LoVo (cell line): ENCODE results near the gene SNRPA.
"Not testable (repeated sequence)": the region's sequence is repeated elsewhere in the genome, so short reads cannot be mapped to it uniquely, and the experiment has no call there.

Experiments
- DNase-seq: peaks from one replicate; pipeline ENCODE4 v3.0.0-alpha.2; 2016; ENCODE audit warnings: low spot score

Gene SNRPA

GRCh38 chr19:40802300-40803169 is 51.5 kb downstream of the SNRPA start:
- no peak for DNase-seq

- no peak for DNase-seq
Measured at GRCh38 chr19:40803170-40803856, 52.3 kb downstream of the SNRPA start.

- DNase-seq = no peak
Measured at GRCh38 chr19:40803857-40804782, 53.1 kb downstream of the SNRPA start.

GRCh38 chr19:40804783-40805242 is 53.8 kb downstream of the SNRPA start:
- DNase-seq = no peak

- no peak for DNase-seq
Measured at GRCh38 chr19:40805258-40805868, 54.4 kb downstream of the SNRPA start.

- DNase-seq = no peak
Measured at GRCh38 chr19:40806423-40807146, 55.6 kb downstream of the SNRPA start.

- peak; percentile 22 for DNase-seq
Measured at GRCh38 chr19:40807147-40808020, 56.4 kb downstream of the SNRPA start.

DNA sequence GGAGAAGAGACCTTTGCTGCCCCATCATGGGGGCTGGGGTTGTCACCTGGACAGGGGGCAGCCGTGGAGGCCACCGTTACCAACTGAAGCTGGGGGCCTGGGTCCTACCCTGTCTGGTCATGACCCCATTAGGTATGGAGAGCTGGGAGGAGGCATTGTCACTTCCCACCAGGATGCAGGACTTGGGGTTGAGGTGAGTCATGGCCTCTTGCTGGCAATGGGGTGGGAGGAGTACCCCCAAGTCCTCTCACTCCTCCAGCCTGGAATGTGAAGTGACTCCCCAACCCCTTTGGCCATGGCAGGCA is 57.0 kb downstream of the SNRPA start:
- no peak for DNase-seq

GRCh38 chr19:40808497-40808896 is 57.5 kb downstream of the SNRPA start:
- DNase-seq = no peak

GRCh38 chr19:40809358-40810086 is 58.5 kb downstream of the SNRPA start:
- DNase-seq = no peak

DNA sequence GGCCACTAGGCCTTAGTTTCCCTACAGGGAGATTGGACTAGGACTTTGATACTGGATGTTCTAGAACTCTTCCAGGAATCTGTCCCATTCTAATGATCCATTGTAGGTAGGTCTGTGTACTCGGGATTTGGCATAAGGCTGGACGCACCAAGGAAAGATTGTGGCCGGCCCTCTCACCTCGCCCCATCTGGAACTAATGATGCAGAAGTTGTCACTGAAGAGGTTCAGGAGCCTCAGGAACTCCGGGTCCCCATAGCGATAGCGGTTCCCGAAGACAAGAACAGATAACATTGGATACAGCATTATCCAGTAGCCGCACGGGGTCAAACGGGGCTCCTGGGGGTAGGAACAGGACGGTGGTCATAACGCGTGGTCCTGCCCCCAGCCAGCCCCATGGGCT is 59.2 kb downstream of the SNRPA start:
- no peak for DNase-seq

GRCh38 chr19:40810649-40811408 is 59.8 kb downstream of the SNRPA start:
- DNase-seq = peak; percentile 66

- DNase-seq = no peak
Measured at GRCh38 chr19:40811478-40812341, 60.7 kb downstream of the SNRPA start.

DNA sequence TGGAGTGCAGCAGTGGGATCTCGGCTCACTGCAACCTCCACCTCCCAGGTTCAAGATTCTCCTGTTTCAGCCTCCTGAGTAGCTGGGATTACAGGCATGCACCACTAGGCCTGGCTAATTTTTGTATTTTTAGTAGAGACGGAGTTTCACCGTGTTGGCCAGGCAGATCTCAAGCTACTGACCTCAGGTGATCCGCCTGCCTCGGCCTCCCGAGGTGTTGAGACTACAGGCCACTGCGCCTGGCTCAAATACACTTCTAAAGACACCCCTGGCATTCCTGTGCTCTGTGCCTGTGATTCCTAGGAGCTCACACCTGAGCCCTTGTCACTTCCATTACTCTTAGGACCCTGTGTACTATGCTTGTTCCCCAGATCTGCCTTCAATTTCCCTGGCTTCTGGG is 61.6 kb downstream of the SNRPA start:
- not testable (repeated sequence) for DNase-seq

DNA sequence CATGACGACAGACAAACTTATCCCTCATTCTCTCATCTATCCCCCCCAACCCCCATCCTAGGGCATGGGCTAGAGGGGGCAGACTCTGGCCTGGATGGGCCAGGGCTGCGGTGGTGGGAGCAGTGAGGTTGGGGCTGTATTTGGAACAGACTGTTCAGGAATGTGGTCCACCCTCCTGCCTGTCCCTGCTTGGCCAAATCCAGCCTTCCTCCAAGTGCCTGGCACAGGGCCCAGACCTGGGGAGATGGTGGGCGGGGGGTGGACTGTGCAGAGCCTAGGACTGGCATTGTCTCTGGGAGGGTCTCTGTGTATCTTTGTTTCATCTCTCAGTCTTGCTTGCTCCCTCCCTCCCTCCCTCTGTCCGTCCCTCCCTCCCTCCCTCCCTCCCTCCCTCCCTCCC is 62.2 kb downstream of the SNRPA start:
- DNase-seq = no peak
